B cell (primary cell): ENCODE measurements around the gene ZNRF2. TPM values are rescaled to one million over a fixed set of nuclear protein-coding genes. Genes with fewer than 3 reads are reported as not detected.

Experiments
- ATAC-seq: fragments of 200-7000 bp; cut with Tn5 transposase; one replicate; pipeline ENCODE4 v1.10.0; 2021; ENCODE audit warnings: low read depth, mild to moderate bottlenecking, moderate number of reproducible peaks, moderate library complexity
- CTCF ChIA-PET: fragments of 350-600 bp; sonication (Branson Sonifier 250); formaldehyde crosslinking; loops from one replicate; lab custom pipeline; 2021; ENCODE audit warnings: antibody characterized with exemption, inconsistent platforms; lab: Charles Lee
- POLR2A ChIA-PET: fragments of 350-600 bp; sonication (Branson Sonifier 250); formaldehyde crosslinking; loops from one replicate; lab custom pipeline; 2021; ENCODE audit warnings: antibody characterized with exemption; lab: Charles Lee
- DNase-seq: peaks from one replicate; pipeline ENCODE4 v3.0.0; 2013
- H2AFZ ChIP-seq: 2 replicates; pipeline ENCODE4 v1.6.1; 2012; ENCODE audit warnings: mild to moderate bottlenecking, low read depth, low read length; ENCODE audit not compliant: insufficient read depth, poor library complexity, severe bottlenecking
- H3K27ac ChIP-seq, 2 donors: 1 replicate in 1 of 2; 2 replicates in 1 of 2; pipeline ENCODE4 v1.5.1; 2012 to 2013; ENCODE audit warnings: low read length in 2 of 2, mild to moderate bottlenecking in 2 of 2, moderate library complexity in 1 of 2
- H3K27me3 ChIP-seq, 4 experiments: fragments of 200-600 bp in 1 of 4; sonication (generic) in 1 of 4; replicated peaks in 1 of 4; 1 replicate in 2 of 4; 2 replicates in 2 of 4; pipeline versions ENCODE4 v1.6.1 to v1.7.0; 2013 to 2016; ENCODE audit warnings: low read length in 3 of 4, mild to moderate bottlenecking in 2 of 4, mixed read lengths in 1 of 4, moderate library complexity in 1 of 4; ENCODE audit not compliant: insufficient read depth in 4 of 4, control insufficient read depth in 3 of 4; ENCODE audit errors: control extremely low read depth in 1 of 4
- H3K36me3 ChIP-seq, 2 experiments: replicated peaks in 1 of 2; 1 replicate in 1 of 2; 2 replicates in 1 of 2; pipeline versions ENCODE4 v1.6.1 to v1.7.1; 2013; ENCODE audit warnings: low read length in 1 of 2; ENCODE audit not compliant: insufficient read depth in 2 of 2, control insufficient read depth in 1 of 2; ENCODE audit errors: control extremely low read depth in 1 of 2, extremely low read depth in 1 of 2
- H3K4me1 ChIP-seq, 2 donors: fragments of 200-600 bp in 1 of 2; sonication (generic) in 1 of 2; 1 replicate in 1 of 2; 2 replicates in 1 of 2; pipeline versions ENCODE4 v1.5.1 to v1.6.1; 2013 to 2017; ENCODE audit warnings: low read length in 2 of 2; ENCODE audit not compliant: control insufficient read depth in 2 of 2, insufficient read depth in 2 of 2
- H3K4me2 ChIP-seq: replicated peaks from 2 replicates; pipeline ENCODE3; 2012; ENCODE audit warnings: mild to moderate bottlenecking, low read depth, low read length; ENCODE audit not compliant: poor library complexity, severe bottlenecking
- H3K4me3 ChIP-seq, 5 experiments: fragments of 200-600 bp in 1 of 5; sonication (generic) in 1 of 5; 1 replicate in 3 of 5; 2 replicates in 2 of 5; pipeline versions ENCODE4 v1.5.1 to v1.7.0; 2011 to 2016; ENCODE audit warnings: low read length in 4 of 5, mild to moderate bottlenecking in 4 of 5, low read depth in 2 of 5, control low read depth in 1 of 5, moderate library complexity in 1 of 5; ENCODE audit not compliant: insufficient read depth in 1 of 5; ENCODE audit errors: control extremely low read depth in 1 of 5, extremely low read depth in 1 of 5
- H3K79me2 ChIP-seq: fragments of 200-600 bp; sonication (generic); one replicate; pipeline ENCODE4 v1.6.0; 2016; ENCODE audit warnings: low read length; ENCODE audit not compliant: control insufficient read depth, insufficient read depth
- H3K9ac ChIP-seq: fragments of 200-600 bp; sonication (generic); 2 replicates; pipeline ENCODE4 v1.6.1; 2017; ENCODE audit warnings: mild to moderate bottlenecking, low read length, moderate library complexity
- H3K9me3 ChIP-seq, 3 donors: one replicate each; pipeline versions ENCODE4 v1.6.1 to v1.7.1; 2013; ENCODE audit warnings: low read length in 2 of 3; ENCODE audit not compliant: control insufficient read depth in 2 of 3, insufficient read depth in 1 of 3; ENCODE audit errors: control extremely low read depth in 1 of 3
- H4K20me1 ChIP-seq: 2 replicates; pipeline ENCODE4 v1.6.0; 2012; ENCODE audit warnings: mild to moderate bottlenecking, low read length; ENCODE audit not compliant: insufficient read depth, control insufficient read depth, poor library complexity, severe bottlenecking
- H3K27ac Mint-ChIP-seq: one replicate; pipeline ENCODE4 v1.8.0; 2021; ENCODE audit warnings: mixed read lengths
- H3K27me3 Mint-ChIP-seq: one replicate; pipeline ENCODE4 v1.8.0; 2021; ENCODE audit warnings: mixed read lengths
- H3K4me1 Mint-ChIP-seq: one replicate; pipeline ENCODE4 v1.8.0; 2021; ENCODE audit warnings: mixed read lengths
- H3K4me3 Mint-ChIP-seq: one replicate; pipeline ENCODE4 v1.8.0; 2021; ENCODE audit warnings: mixed read lengths
- H3K9me3 Mint-ChIP-seq: one replicate; pipeline ENCODE4 v1.8.0; 2022; ENCODE audit warnings: mixed read lengths; ENCODE audit not compliant: insufficient read depth
- EZH2 ChIP-seq: IDR thresholded peaks from 2 replicates; pipeline ENCODE4 v1.6.1; 2012; ENCODE audit warnings: borderline replicate concordance, low read depth, mild to moderate bottlenecking, moderate library complexity, low read length; ENCODE audit not compliant: insufficient read depth, poor library complexity, severe bottlenecking
- WGBS: methylation state at CpG from one replicate; pipeline ENCODE4 v1.1.5; 2013; ENCODE audit warnings: missing lambda C conversion rate; ENCODE audit not compliant: insufficient coverage; 5-methylcytosine and 5-hydroxymethylcytosine counted together
- intact Hi-C: fragments of 100-400 bp; cut with micrococcal nuclease; formaldehyde crosslinking; loops from one replicate; pipeline ENCODE4 v1.10.0; 2022
- polyA plus RNA-seq: library from polyadenylated mRNA; depleted of rRNA; stranded (reverse); fragments of >200 nt; gene quantifications from 2 replicates; pipeline ENCODE4 v1.2.3, GENCODE V29; 2012
- total RNA-seq, 2 donors: library from RNA; stranded (reverse); fragments of 120-200 nt in 1 of 2; gene quantifications; 1 replicate in 1 of 2; 2 replicates in 1 of 2; pipeline versions ENCODE4 v1.2.3 to v1.2.4, GENCODE V29; 2013 to 2022
- TF ChIP-seq, protein P1 (sequence below): fragments of 200-600 bp; IDR thresholded peaks from one replicate; pipeline ENCODE4 v1.8.0; 2022; ENCODE audit warnings: antibody characterized with exemption, mild to moderate bottlenecking

Gene ZNRF2
- total and polyA plus RNA-seq, 2 donors (not counting 1 experiment from before 2014, with no cell fraction given) = 6.4 to 32.0 TPM

DNA sequence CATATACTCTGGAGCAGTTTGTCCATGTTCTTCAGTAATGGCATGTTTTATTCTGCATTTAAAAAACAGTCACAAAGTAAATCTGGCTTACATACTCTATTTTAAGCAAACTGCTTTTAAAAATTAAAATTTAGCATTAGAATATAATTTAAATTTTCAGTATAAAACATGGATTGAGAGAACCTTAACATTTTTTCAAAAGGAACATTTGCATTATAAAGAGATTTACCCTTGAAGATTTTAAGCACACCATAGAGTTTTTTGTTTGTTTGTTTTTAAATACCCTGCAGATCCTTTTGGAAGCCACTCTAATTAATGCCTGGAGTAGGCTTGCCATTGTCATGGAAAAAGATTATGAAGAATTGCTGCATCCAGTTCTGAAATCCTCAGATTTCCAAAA, 70.4 kb downstream of the ZNRF2 start:
- ATAC-seq = no peak

DNA sequence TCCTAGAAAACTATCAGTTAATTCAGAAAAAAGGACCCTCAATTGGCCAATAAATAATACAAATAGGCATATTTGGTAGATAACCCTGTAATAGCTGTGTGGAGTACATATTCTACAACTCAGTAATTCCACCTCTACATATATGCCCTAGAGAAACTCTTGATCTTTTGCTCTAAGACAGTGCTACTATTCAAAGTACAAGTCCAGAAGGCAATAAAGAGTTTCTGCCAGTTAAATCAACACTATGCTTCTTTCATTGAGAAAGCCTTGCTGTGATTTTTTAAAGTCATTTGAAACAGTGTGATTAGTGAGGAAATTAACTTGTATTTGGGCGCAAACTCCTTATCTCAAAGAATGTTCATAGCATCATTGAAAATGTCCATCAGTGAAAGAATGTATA, 75.6 kb downstream of the ZNRF2 start:
- no CpG with 5 or more reads among the region's 1 CpG for WGBS
- no peak overlapping the region for H3K27ac Mint-ChIP-seq
- Histone ChIP-seq H3K27ac (no peak overlapping the region), H3K79me2 (peaks cover 21% of the 10 kb centered on the region), H3K4me2 (no peak overlapping the region), H3K4me1 (peaks cover 4 to 9% of the 10 kb centered on the region in 2 donors), H3K4me3 (no peak overlapping the region), H2AFZ (no peak overlapping the region), H3K27me3 (no peaks in the 10 kb centered on the region), H4K20me1 (no peaks in the 10 kb centered on the region), H3K36me3 (peaks cover 0 to 8% of the 10 kb centered on the region in 2 experiments), H3K9ac (no peak overlapping the region), H3K9me3 (peaks cover 0 to 7% (median 0%) of the 10 kb centered on the region in 3 donors)
- ChIA-PET CTCF (interaction anchor here (1.0 to 1.1 kb wide), 2 partner anchors 11 to 204 kb away, joined by 3 read pairs; no protein-coding TSS in a partner anchor), POLR2A (no interaction called here)
- DNase-seq = no peak
- no peaks in the 10 kb centered on the region for H3K9me3 Mint-ChIP-seq
- TF ChIP-seq, protein P1, sequence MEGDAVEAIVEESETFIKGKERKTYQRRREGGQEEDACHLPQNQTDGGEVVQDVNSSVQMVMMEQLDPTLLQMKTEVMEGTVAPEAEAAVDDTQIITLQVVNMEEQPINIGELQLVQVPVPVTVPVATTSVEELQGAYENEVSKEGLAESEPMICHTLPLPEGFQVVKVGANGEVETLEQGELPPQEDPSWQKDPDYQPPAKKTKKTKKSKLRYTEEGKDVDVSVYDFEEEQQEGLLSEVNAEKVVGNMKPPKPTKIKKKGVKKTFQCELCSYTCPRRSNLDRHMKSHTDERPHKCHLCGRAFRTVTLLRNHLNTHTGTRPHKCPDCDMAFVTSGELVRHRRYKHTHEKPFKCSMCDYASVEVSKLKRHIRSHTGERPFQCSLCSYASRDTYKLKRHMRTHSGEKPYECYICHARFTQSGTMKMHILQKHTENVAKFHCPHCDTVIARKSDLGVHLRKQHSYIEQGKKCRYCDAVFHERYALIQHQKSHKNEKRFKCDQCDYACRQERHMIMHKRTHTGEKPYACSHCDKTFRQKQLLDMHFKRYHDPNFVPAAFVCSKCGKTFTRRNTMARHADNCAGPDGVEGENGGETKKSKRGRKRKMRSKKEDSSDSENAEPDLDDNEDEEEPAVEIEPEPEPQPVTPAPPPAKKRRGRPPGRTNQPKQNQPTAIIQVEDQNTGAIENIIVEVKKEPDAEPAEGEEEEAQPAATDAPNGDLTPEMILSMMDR = no peak
- intact Hi-C loops = loop anchor here (5.0 to 10.0 kb wide), 2 partner anchors 38 to 45 kb away; no protein-coding TSS in a partner anchor
- H3K27me3 Mint-ChIP-seq = no peaks in the 10 kb centered on the region
- ATAC-seq = no peak
- H3K4me1 Mint-ChIP-seq = peaks cover 24% of the 10 kb centered on the region
- no peak overlapping the region for H3K4me3 Mint-ChIP-seq

More for the DNA sequence above, 70.4 kb downstream of the ZNRF2 start:
- peaks cover 0 to 8% of the 10 kb centered on the region in 2 experiments for H3K36me3 ChIP-seq
- Mint-ChIP-seq H3K4me3 (no peak overlapping the region), H3K9me3 (no peaks in the 10 kb centered on the region), H3K27me3 (no peaks in the 10 kb centered on the region), H3K4me1 (peaks cover 19% of the 10 kb centered on the region), H3K27ac (no peak overlapping the region)
- intact Hi-C loops = loop anchor here (10.0 kb wide), 1 partner anchor 50 kb away; no protein-coding TSS in a partner anchor
- H3K4me1 ChIP-seq = peaks cover 2 to 5% of the 10 kb centered on the region in 2 donors
- TF ChIP-seq, protein P1 = no peak
- TF ChIP-seq EZH2 = no peak
- no peak for DNase-seq
- no peak overlapping the region for H3K4me2 ChIP-seq
- no peak overlapping the region for H3K4me3 ChIP-seq
- H3K27ac ChIP-seq = no peak overlapping the region
- H2AFZ ChIP-seq = no peak overlapping the region
- CTCF ChIA-PET = interaction anchor here (1.4 to 3.1 kb wide), 2 partner anchors 41 to 191 kb away, joined by 3 to 16 read pairs; no protein-coding TSS in a partner anchor
- H3K9me3 ChIP-seq = no peaks in the 10 kb centered on the region
- POLR2A ChIA-PET = no interaction called here
- H3K27me3 ChIP-seq = no peaks in the 10 kb centered on the region
- H4K20me1 ChIP-seq = peaks cover 11% of the 10 kb centered on the region
- no peak overlapping the region for H3K9ac ChIP-seq
- peaks cover 64% of the 10 kb centered on the region for H3K79me2 ChIP-seq
